AG04449 (cell line): ENCODE results near the gene ZNF407.

Experiments used
- CTCF ChIA-PET: fragments of 350-600 bp; formaldehyde crosslinking; extraction: SDS; loops from one replicate; lab custom pipeline; 2021; ENCODE audit warnings: antibody characterized with exemption; lab: Yijun Ruan, JAX
- POLR2A ChIA-PET: fragments of 400-600, 350-600 bp; formaldehyde crosslinking; extraction: SDS; loops from one replicate; lab custom pipeline; 2020; ENCODE audit warnings: antibody characterized with exemption, inconsistent platforms; lab: Yijun Ruan, JAX
- DNase-seq: peaks from one replicate; pipeline ENCODE4 v3.0.0-alpha.2; 2010; ENCODE audit warnings: low read depth, low spot score
- H3K4me3 ChIP-seq: 2 replicates; pipeline ENCODE4 v1.5.1; 2011; ENCODE audit warnings: low read depth, mild to moderate bottlenecking, control low read depth, low read length
- CTCF ChIP-seq: IDR thresholded peaks from one replicate; pipeline ENCODE4 v1.5.1; 2011; ENCODE audit warnings: mild to moderate bottlenecking, moderate library complexity, low read length, control low read depth, inconsistent platforms; ENCODE audit not compliant: insufficient read depth; ENCODE audit errors: missing control alignments

ZNF407 gene

GRCh38 chr18:75054046-75054445, 456.4 kb downstream of the ZNF407 start:
- ChIA-PET CTCF (interaction anchor here (0.9 to 1.0 kb wide), 2 partner anchors 12 to 400 kb away, joined by 3 read pairs; no protein-coding TSS in a partner anchor), POLR2A (no interaction called here)

GRCh38 chr18:75054611-75055010, 456.9 kb downstream of the ZNF407 start:
- ChIA-PET POLR2A (no interaction called here), CTCF (no interaction called here)
- TF ChIP-seq CTCF, result no peak
- H3K4me3 ChIP-seq, result no peak overlapping the region
- no peak for DNase-seq

More at GRCh38 chr18:75054046-75054445, 456.4 kb downstream of the ZNF407 start:
- no peak overlapping the region for H3K4me3 ChIP-seq
- TF ChIP-seq CTCF, result no peak
- DNase-seq, result no peak

- DNase-seq, result no peak
- TF ChIP-seq CTCF, result no peak
- POLR2A ChIA-PET, result no interaction called here
- CTCF ChIA-PET, result interaction anchor here (0.9 to 1.8 kb wide), 3 partner anchors 13 to 421 kb away, joined by 3 to 7 read pairs (median 3); no protein-coding TSS in a partner anchor
- no peak overlapping the region for H3K4me3 ChIP-seq
Observed at GRCh38 chr18:75057169-75057960, 459.7 kb downstream of the ZNF407 start.

- CTCF ChIA-PET, result interaction anchor here (1.7 kb wide), 1 partner anchor 9 kb away, joined by 4 read pairs; no protein-coding TSS in a partner anchor
- POLR2A ChIA-PET, result no interaction called here
- no peak for DNase-seq
Observed at GRCh38 chr18:75060185-75060584, 462.5 kb downstream of the ZNF407 start.

GRCh38 chr18:75062297-75062886, 464.7 kb downstream of the ZNF407 start:
- no peak for DNase-seq
- POLR2A ChIA-PET, result no interaction called here

More at GRCh38 chr18:75060185-75060584, 462.5 kb downstream of the ZNF407 start:
- H3K4me3 ChIP-seq, result no peak overlapping the region
- TF ChIP-seq CTCF, result no peak

More at GRCh38 chr18:75062297-75062886, 464.7 kb downstream of the ZNF407 start:
- no peak for TF ChIP-seq CTCF
- CTCF ChIA-PET, result no interaction called here
- no peak overlapping the region for H3K4me3 ChIP-seq
